ENCODE results near the gene ZC3H18. TPM values are rescaled to one million over a fixed set of nuclear protein-coding genes. Genes with fewer than 3 reads are reported as not detected.
A peak's percentile ranks its signal among the peaks of the same experiment; 100 is the strongest.

Gene ZC3H18
- total RNA-seq, 4 donors from 2014 or later: 19.7 to 52.2 (median 28.1) TPM

- DNase-seq (ENCODE audit: low spot score in 2 of 2): no peak
- no peak for TF ChIP-seq POLR2A (IDR thresholded peaks at IDR 0.05)
- no peak for TF ChIP-seq EP300 (IDR thresholded peaks at IDR 0.05)
- no peak for TF ChIP-seq CTCF (IDR thresholded peaks at IDR 0.05)
- Histone ChIP-seq H3K27me3 (peaks cover 0 to 37% of the 10 kb centered on the region in 2 donors), H3K27ac (no peak overlapping the region), H3K4me3 (no peak overlapping the region), H3K4me1 (peaks cover 0 to 13% (median 11%) of the 10 kb centered on the region in 4 donors), H3K36me3 (peaks cover 0 to 41% (median 0%) of the 10 kb centered on the region in 3 donors), H3K9me3 (no peaks in the 10 kb centered on the region)
- 55 to 86% methylated on average over 2 to 11 of the region's 13 CpGs for WGBS, 2 donors
Observed at GRCh38 chr16:88677721-88678120, 107.5 kb downstream of the ZC3H18 start.

GRCh38 chr16:88678224-88678979 is 108.2 kb downstream of the ZC3H18 start:
- H3K4me1 ChIP-seq: peaks cover 0 to 13% (median 11%) of the 10 kb centered on the region in 4 donors
- WGBS, 2 donors: 60 to 63% methylated on average over 12 to 26 of the region's 32 CpGs
- no peak for TF ChIP-seq CTCF (IDR thresholded peaks at IDR 0.05)
- peaks cover 0 to 43% of the 10 kb centered on the region in 2 donors for H3K27me3 ChIP-seq
- H3K9me3 ChIP-seq: no peaks in the 10 kb centered on the region
- DNase-seq (ENCODE audit: low spot score in 2 of 2): no peak
- no peak overlapping the region for H3K27ac ChIP-seq
- H3K4me3 ChIP-seq: no peak overlapping the region
- H3K36me3 ChIP-seq: peaks cover 0 to 37% (median 0%) of the 10 kb centered on the region in 3 donors

- DNase-seq (ENCODE audit: low spot score in 2 of 2): no peak
- H3K4me3 ChIP-seq: no peak overlapping the region
- peaks cover 0 to 20% (median 13%) of the 10 kb centered on the region in 4 donors for H3K4me1 ChIP-seq
- H3K27me3 ChIP-seq: peaks cover 0 to 64% of the 10 kb centered on the region in 2 donors
- H3K36me3 ChIP-seq: peaks cover 0 to 15% (median 0%) of the 10 kb centered on the region in 3 donors
- TF ChIP-seq CTCF (IDR thresholded peaks at IDR 0.05) (no peak), EP300 (IDR thresholded peaks at IDR 0.05) (no peak), POLR2A (IDR thresholded peaks at IDR 0.05) (no peak)
- no peak overlapping the region for H3K27ac ChIP-seq
- 84 to 88% methylated on average over 5 of the region's 5 CpGs for WGBS, 2 donors
- no peaks in the 10 kb centered on the region for H3K9me3 ChIP-seq
Observed at GRCh38 chr16:88680554-88681083, 110.4 kb downstream of the ZC3H18 start.

- Histone ChIP-seq H3K27ac (peak overlapping the region in 1 of 4 donors; percentile 63), H3K9me3 (no peaks in the 10 kb centered on the region), H3K4me3 (no peak overlapping the region), H3K27me3 (peaks cover 0 to 69% of the 10 kb centered on the region in 2 donors), H3K4me1 (peaks cover 0 to 26% (median 18%) of the 10 kb centered on the region in 4 donors), H3K36me3 (peaks cover 0 to 9% (median 0%) of the 10 kb centered on the region in 3 donors)
- TF ChIP-seq EP300 (IDR thresholded peaks at IDR 0.05): no peak
- TF ChIP-seq CTCF (IDR thresholded peaks at IDR 0.05): peak in 1 of 5 experiments; percentile 52
- no peak for TF ChIP-seq POLR2A (IDR thresholded peaks at IDR 0.05)
- WGBS, 2 donors: 33 to 39% methylated on average over 13 to 28 of the region's 31 CpGs
- DNase-seq (ENCODE audit: low spot score in 2 of 2): no peak
Observed at GRCh38 chr16:88681084-88681680, 111.0 kb downstream of the ZC3H18 start.

Other genes starting within 250 kb of the ZC3H18 start
- gene ZNF469, start 187.4 kb upstream of the ZC3H18 start, total RNA-seq: 1 to 10 TPM in 3 of 4 donors, under 1 TPM in 1; 0.87 to 1.8 (median 1.1) TPM
- 1 to 10 TPM in 1 of 4 donors, under 1 TPM in 3; 0.44 to 1.2 (median 0.71) TPM for gene ZFPM1, start 117.1 kb upstream of the ZC3H18 start, total RNA-seq
- gene IL17C, start 68.2 kb downstream of the ZC3H18 start, total RNA-seq: not detected
- gene CYBA, start 80.7 kb downstream of the ZC3H18 start, total RNA-seq: 100 to 1,000 TPM in 2 of 4 donors, 10 to 100 TPM in 2; 86.3 to 199 (median 121) TPM
- gene MVD, start 92.7 kb downstream of the ZC3H18 start, total RNA-seq: 10 to 100 TPM; 32.7 to 49.4 (median 39.9) TPM
- 1 to 10 TPM in 2 of 4 donors, under 1 TPM in 2; 0.87 to 1.2 (median 1.0) TPM for gene SNAI3, start 116.1 kb downstream of the ZC3H18 start, total RNA-seq
- 10 to 100 TPM; 36.5 to 56.7 (median 43.5) TPM for gene RNF166, start 136.0 kb downstream of the ZC3H18 start, total RNA-seq
- 10 to 100 TPM; 12.3 to 22.5 (median 12.5) TPM for gene CTU2, start 136.1 kb downstream of the ZC3H18 start, total RNA-seq
- 100 to 1,000 TPM in 3 of 4 donors, 10 to 100 TPM in 1; 90.5 to 309 (median 165) TPM for gene PIEZO1, start 214.8 kb downstream of the ZC3H18 start, total RNA-seq
- 1 to 10 TPM in 2 of 4 donors, under 1 TPM in 1, not detected in 1; 0.44 to 1.5 (median 1.4) TPM for gene CDT1, start 233.4 kb downstream of the ZC3H18 start, total RNA-seq
- gene APRT, start 241.5 kb downstream of the ZC3H18 start, total RNA-seq: 100 to 1,000 TPM in 2 of 4 donors, 10 to 100 TPM in 2; 83.4 to 157 (median 106) TPM